ENCODE data around the gene JAM2. TPM values are rescaled to one million over a fixed set of nuclear protein-coding genes. Genes with fewer than 3 reads are reported as not detected.
A peak's percentile ranks its signal among the peaks of the same experiment; 100 is the strongest.

JAM2 gene
- total RNA-seq, 1 donor from 2014 or later, result 0.64 TPM

DNA sequence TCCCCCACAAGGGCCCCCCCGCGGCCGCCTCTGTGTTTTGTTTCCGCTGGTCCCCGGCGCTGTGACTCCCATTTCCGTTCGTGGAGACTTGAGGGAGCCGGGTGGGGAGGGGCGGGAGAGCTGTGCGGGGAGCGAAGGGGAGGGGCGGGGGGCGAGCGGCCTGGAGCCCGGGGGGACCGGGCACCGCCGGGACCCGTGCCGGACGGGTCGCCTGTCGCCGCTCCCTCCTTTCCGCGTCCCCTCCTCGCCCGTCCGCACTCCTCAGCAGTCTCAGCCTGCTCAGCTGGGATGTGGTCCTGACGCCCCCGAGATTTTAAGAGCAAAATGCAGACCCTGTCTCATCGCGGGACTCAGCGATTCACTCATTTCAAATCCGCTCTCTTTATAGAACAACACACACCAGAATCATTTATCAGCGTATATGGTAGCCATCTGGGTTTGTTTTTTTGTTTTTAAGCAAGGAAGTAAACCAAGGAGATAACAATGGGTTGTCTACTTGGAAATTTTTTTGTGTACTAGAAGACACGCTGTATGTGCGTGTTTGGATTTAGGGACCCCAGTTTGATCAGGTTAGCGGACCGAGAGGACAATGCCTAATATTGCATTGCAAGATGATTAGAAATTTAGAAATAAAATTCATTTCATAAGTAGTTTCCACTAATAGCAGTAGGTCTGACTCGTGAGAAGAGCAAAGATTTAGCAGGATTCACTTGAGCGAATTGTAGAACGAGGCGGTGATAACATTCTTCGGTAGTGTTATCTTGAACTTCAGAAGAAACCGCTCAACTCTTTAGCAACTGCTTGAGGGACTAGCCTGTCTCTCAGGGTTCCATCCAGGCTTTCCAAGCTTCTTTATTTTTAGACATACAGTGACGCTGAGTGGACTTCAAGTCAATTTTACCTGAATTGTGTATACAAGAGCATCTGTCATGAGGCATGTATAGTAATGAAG, 96.9 kb downstream of the JAM2 start:
- no peak for DNase-seq (ENCODE audit: low spot score)
- Mint-ChIP-seq H3K27me3 (ENCODE audit: low read depth) (no peaks in the 10 kb centered on the region), H3K4me1 (ENCODE audit: low read depth) (peaks cover 34% of the 10 kb centered on the region), H3K9me3 (no peaks in the 10 kb centered on the region), H3K4me3 (ENCODE audit: low read depth) (peak overlapping the region; percentile 99), H3K27ac (peak overlapping the region; percentile 100), H3K36me3 (ENCODE audit: low read depth) (peaks cover 33% of the 10 kb centered on the region)
- intact Hi-C loops (cut with micrococcal nuclease), result loop anchor here (1.0 to 10.0 kb wide), 7 partner anchors 14 to 1109 kb away; partner anchors contain the start of genes ADAMTS1, APP and MRPL39

DNA sequence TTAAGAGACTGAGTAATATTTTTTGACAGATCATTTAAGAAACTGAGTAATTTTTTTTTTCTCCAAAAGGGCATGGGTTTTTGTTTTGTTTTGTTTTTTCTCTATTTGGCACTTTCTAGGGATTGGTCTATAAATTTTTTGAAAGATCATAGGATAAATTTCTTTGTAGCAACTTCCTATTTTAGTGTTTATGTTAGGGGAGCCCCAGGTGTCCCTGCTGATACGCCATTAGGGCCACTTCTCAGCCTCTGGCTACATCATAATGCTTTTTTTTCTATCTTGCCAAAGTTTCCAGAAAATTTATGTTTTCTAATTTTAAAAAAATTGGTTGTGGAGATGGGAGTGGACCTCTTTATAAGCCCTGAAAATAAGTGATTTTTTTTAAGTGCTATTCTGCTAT, 98.4 kb downstream of the JAM2 start:
- no peak for DNase-seq (ENCODE audit: low spot score)
- intact Hi-C loops (cut with micrococcal nuclease), result loop anchor here (10.0 kb wide), 2 partner anchors 313 to 1107 kb away; partner anchors contain the start of gene ADAMTS1
- H3K36me3 Mint-ChIP-seq (ENCODE audit: low read depth), result peaks cover 33% of the 10 kb centered on the region
- no peaks in the 10 kb centered on the region for H3K27me3 Mint-ChIP-seq (ENCODE audit: low read depth)
- no peak overlapping the region for H3K4me3 Mint-ChIP-seq (ENCODE audit: low read depth)
- H3K9me3 Mint-ChIP-seq, result no peaks in the 10 kb centered on the region
- peaks cover 36% of the 10 kb centered on the region for H3K4me1 Mint-ChIP-seq (ENCODE audit: low read depth)
- no peak overlapping the region for H3K27ac Mint-ChIP-seq

DNA sequence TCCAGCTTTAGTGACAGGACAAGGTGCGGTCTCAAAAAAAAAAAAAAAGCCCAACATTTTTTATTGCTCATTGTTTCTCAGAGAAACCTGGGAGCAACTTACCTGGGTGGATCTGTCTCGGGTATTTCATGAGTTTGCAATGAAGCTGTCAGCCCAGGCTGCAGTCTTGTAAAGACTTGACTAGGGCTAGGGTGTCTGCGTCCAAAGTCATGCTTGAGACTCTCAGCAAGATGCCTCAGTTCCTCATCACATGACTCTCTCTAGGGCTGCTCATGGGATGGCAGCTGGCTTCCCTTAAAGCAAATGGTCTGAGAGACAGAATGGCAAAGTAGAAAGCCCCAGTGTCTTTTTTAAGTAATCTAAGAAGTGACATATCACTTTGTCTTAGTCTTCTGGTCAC, 103.8 kb downstream of the JAM2 start:
- Mint-ChIP-seq H3K27me3 (ENCODE audit: low read depth) (no peaks in the 10 kb centered on the region), H3K36me3 (ENCODE audit: low read depth) (peaks cover 30% of the 10 kb centered on the region), H3K27ac (no peak overlapping the region), H3K9me3 (no peaks in the 10 kb centered on the region), H3K4me1 (ENCODE audit: low read depth) (peaks cover 10% of the 10 kb centered on the region), H3K4me3 (ENCODE audit: low read depth) (no peak overlapping the region)
- no peak for DNase-seq (ENCODE audit: low spot score)
- intact Hi-C loops (cut with micrococcal nuclease), result no loop called here

DNA sequence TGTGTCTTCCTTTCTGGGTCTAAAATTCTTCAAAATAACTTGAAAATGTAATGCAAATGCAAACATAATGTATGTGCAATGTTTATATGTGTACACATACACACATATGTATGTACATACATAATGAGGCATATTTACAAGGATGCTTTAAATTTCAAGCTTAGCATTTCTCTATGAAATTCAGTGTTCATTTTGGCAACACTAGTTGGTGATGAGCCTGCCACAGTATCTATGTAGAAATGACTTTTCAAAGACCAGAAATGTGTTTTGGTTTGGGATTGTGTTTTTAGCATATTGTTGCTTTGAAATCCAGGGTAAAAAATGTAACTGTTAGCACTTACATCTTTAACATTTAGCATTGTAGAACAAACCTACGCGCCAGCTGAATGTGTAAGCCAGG, 105.8 kb downstream of the JAM2 start:
- H3K4me1 Mint-ChIP-seq (ENCODE audit: low read depth), result peaks cover 2% of the 10 kb centered on the region

DNA sequence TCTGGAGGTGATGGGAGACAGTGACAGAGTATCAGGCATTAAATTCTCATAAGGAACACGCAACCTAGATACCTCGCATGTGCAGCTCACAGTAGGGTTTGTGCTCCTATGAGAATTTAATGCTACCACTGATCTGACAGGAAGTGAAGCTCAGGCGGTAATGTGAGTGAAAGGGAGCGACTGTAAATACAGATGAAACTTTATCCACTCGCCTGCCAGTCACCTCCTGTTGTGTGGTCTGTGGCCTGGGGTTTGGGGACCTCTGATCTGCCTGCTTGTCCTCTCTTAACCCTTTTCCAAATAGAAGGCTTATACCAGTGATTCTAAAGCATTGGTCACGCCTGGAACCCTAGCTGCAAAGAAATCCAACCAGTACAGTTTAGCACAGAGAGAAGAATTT, 111.0 kb downstream of the JAM2 start:
- peaks cover 5% of the 10 kb centered on the region for H3K4me1 Mint-ChIP-seq (ENCODE audit: low read depth)
- intact Hi-C loops (cut with micrococcal nuclease), result loop anchor here (1.0 kb wide), 1 partner anchor 14 kb away; no protein-coding TSS in a partner anchor
- no peak for DNase-seq (ENCODE audit: low spot score)
- H3K27ac Mint-ChIP-seq, result no peak overlapping the region
- H3K4me3 Mint-ChIP-seq (ENCODE audit: low read depth), result no peak overlapping the region
- no peaks in the 10 kb centered on the region for H3K9me3 Mint-ChIP-seq
- H3K36me3 Mint-ChIP-seq (ENCODE audit: low read depth), result peaks cover 50% of the 10 kb centered on the region
- H3K27me3 Mint-ChIP-seq (ENCODE audit: low read depth), result no peaks in the 10 kb centered on the region

More for the DNA sequence above, 105.8 kb downstream of the JAM2 start:
- no peaks in the 10 kb centered on the region for H3K27me3 Mint-ChIP-seq (ENCODE audit: low read depth)
- H3K27ac Mint-ChIP-seq, result no peak overlapping the region
- H3K9me3 Mint-ChIP-seq, result no peaks in the 10 kb centered on the region
- H3K36me3 Mint-ChIP-seq (ENCODE audit: low read depth), result peaks cover 39% of the 10 kb centered on the region
- DNase-seq (ENCODE audit: low spot score), result no peak
- H3K4me3 Mint-ChIP-seq (ENCODE audit: low read depth), result no peak overlapping the region
- intact Hi-C loops (cut with micrococcal nuclease), result no loop called here

DNA sequence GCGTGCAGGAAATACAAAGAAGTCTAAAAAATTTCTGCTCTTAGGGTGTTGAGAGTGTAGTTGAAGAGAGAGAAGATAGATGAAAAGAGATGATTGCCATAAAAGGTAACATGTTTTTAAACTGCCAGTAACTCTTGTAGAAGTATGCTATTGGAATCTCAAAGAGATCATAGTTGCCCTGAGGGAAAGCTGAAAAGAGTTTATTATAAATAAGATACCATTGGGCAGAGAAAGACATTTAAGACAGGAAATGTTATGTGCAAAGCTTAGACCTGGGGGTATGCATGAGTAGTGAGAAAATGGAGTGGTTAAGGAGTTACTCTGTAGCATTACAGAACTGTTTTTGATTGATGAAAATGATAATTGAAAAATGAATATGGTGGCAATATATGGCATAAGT, 113.4 kb downstream of the JAM2 start:
- Mint-ChIP-seq H3K36me3 (ENCODE audit: low read depth) (peaks cover 63% of the 10 kb centered on the region), H3K9me3 (no peaks in the 10 kb centered on the region), H3K4me3 (ENCODE audit: low read depth) (no peak overlapping the region), H3K27ac (no peak overlapping the region), H3K27me3 (ENCODE audit: low read depth) (no peaks in the 10 kb centered on the region), H3K4me1 (ENCODE audit: low read depth) (peaks cover 19% of the 10 kb centered on the region)
- intact Hi-C loops (cut with micrococcal nuclease), result no loop called here
- no peak for DNase-seq (ENCODE audit: low spot score)

DNA sequence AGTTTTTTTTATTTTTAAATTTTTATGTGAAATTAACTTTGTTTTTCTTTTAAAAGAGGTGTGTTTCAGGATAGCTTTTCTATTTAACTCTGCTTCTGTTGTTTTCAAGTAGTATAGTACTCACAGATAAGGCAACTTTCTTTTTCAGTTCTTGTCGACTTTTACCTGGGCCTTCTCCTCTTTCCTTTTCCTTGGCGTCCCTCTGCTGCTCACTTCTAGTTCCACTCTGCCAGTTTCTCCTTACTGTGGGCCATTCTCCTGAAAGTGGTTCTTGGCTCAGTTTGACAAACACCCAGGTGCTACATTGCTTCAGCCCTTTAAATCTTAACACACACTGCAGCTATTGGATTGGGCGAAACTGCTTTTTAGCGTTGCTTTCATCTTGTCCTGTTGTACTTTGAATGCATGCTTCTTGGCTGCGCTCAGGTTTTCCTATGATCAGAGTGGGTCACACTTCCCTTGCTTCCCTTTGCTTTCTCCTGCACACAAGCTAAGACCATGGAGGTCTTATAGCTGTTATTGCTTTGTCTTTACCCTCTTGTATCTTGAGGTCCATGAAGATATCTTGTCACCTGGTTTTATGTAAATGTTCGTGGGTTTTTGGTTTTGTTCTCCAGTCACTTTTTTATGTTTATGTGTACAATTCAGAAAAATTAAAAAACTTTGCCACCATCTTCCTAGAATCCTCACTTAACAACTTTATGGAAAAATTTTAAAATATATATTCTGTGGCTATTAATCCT, 117.3 kb downstream of the JAM2 start:
- H3K4me1 Mint-ChIP-seq (ENCODE audit: low read depth), result peaks cover 26% of the 10 kb centered on the region
- peaks cover 74% of the 10 kb centered on the region for H3K36me3 Mint-ChIP-seq (ENCODE audit: low read depth)
- intact Hi-C loops (cut with micrococcal nuclease), result no loop called here
- no peak overlapping the region for H3K27ac Mint-ChIP-seq
- no peaks in the 10 kb centered on the region for H3K27me3 Mint-ChIP-seq (ENCODE audit: low read depth)
- no peak for DNase-seq (ENCODE audit: low spot score)
- H3K4me3 Mint-ChIP-seq (ENCODE audit: low read depth), result no peak overlapping the region
- H3K9me3 Mint-ChIP-seq, result no peaks in the 10 kb centered on the region

DNA sequence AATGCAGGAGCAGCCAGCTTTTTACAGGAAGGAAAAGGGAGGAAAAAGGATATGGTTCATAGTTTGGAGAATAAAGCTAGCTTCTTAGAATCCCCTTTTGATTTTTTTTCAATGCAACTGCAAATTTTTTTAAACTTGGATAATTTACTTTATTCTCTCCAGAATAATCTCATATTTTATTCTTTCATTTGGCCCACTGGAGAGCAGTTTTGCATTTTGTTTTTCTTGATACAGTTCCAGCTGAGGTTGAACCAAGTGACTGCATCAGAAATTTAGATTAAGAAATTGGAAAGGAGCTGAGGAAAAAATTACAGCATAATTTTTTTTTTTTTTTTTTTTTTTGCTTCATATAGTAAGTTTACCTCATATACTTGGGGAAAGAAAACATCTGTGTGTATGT, 118.5 kb downstream of the JAM2 start:
- Mint-ChIP-seq H3K4me3 (ENCODE audit: low read depth) (no peak overlapping the region), H3K27me3 (ENCODE audit: low read depth) (no peaks in the 10 kb centered on the region), H3K4me1 (ENCODE audit: low read depth) (peaks cover 26% of the 10 kb centered on the region), H3K27ac (no peak overlapping the region), H3K9me3 (no peaks in the 10 kb centered on the region), H3K36me3 (ENCODE audit: low read depth) (peaks cover 73% of the 10 kb centered on the region)
- no peak for DNase-seq (ENCODE audit: low spot score)
- intact Hi-C loops (cut with micrococcal nuclease), result no loop called here

DNA sequence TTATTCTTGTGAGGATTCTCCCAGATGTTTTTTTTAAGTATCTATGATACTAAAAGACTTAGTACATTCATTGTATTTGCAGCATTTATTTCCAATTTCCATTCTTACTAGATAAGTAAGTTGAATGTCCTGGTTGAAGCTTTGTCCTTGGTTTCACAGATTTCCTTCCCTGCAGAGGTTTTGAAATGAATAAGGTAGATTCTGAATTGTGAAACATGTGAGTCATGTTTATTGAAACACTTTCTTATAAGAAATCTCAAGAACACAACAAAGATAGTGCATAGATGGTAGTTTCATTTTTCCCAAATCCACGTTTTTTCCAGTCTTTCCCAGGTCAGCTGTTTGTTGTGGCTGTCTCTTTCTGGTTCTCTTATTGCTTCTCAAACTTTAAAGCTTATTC, 120.5 kb downstream of the JAM2 start:
- no peak for DNase-seq (ENCODE audit: low spot score)
- H3K9me3 Mint-ChIP-seq, result no peaks in the 10 kb centered on the region
- peaks cover 25% of the 10 kb centered on the region for H3K4me1 Mint-ChIP-seq (ENCODE audit: low read depth)
- intact Hi-C loops (cut with micrococcal nuclease), result no loop called here
- no peaks in the 10 kb centered on the region for H3K27me3 Mint-ChIP-seq (ENCODE audit: low read depth)
- H3K36me3 Mint-ChIP-seq (ENCODE audit: low read depth), result peaks cover 72% of the 10 kb centered on the region
- no peak overlapping the region for H3K4me3 Mint-ChIP-seq (ENCODE audit: low read depth)
- H3K27ac Mint-ChIP-seq, result no peak overlapping the region

DNA sequence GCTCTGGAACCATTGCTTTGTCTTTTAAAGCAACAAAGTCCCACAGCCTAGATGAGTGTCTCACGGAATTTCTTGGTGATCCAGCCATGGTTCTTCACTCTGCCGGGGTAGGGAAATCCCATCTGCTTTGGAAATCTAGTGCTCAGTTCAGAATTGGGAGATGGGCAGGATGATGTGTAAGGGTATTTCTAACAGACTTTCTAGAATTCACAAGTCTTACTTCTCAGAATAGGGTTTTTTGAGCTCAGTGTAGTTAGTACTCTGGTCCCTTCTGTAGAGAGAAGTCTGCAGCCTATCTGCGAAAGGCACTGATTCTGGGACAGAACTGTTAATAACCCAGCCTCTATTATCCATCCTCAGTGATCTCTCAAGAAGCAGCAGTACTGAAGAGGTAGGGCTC, 121.0 kb downstream of the JAM2 start:
- DNase-seq (ENCODE audit: low spot score), result no peak
- Mint-ChIP-seq H3K4me3 (ENCODE audit: low read depth) (no peak overlapping the region), H3K4me1 (ENCODE audit: low read depth) (peaks cover 25% of the 10 kb centered on the region), H3K36me3 (ENCODE audit: low read depth) (peaks cover 72% of the 10 kb centered on the region), H3K27me3 (ENCODE audit: low read depth) (no peaks in the 10 kb centered on the region), H3K9me3 (no peaks in the 10 kb centered on the region), H3K27ac (no peak overlapping the region)
- intact Hi-C loops (cut with micrococcal nuclease), result no loop called here

DNA sequence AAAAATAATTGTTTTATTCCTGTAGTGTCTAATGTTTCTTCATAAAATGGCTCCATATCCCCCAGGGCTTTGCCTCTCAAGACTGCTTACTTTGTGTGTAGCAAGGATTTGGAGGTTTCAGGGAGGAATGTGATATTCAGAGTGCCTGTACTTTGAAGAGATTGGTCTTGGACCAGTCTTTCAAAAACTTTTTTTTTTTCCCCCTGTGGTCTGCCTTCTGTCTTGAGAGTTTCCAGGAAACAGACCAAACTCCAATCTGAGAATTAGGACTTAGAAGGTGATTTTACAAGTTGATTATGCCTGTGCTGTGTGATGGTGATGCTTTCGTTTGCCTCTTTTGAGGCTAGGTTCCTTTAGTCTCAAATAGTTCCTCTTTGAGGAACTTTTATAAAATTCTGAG, 121.6 kb downstream of the JAM2 start:
- intact Hi-C loops (cut with micrococcal nuclease), result no loop called here
- Mint-ChIP-seq H3K27ac (no peak overlapping the region), H3K27me3 (ENCODE audit: low read depth) (no peaks in the 10 kb centered on the region), H3K36me3 (ENCODE audit: low read depth) (peaks cover 72% of the 10 kb centered on the region), H3K9me3 (no peaks in the 10 kb centered on the region), H3K4me3 (ENCODE audit: low read depth) (no peak overlapping the region), H3K4me1 (ENCODE audit: low read depth) (peaks cover 21% of the 10 kb centered on the region)
- no peak for DNase-seq (ENCODE audit: low spot score)

DNA sequence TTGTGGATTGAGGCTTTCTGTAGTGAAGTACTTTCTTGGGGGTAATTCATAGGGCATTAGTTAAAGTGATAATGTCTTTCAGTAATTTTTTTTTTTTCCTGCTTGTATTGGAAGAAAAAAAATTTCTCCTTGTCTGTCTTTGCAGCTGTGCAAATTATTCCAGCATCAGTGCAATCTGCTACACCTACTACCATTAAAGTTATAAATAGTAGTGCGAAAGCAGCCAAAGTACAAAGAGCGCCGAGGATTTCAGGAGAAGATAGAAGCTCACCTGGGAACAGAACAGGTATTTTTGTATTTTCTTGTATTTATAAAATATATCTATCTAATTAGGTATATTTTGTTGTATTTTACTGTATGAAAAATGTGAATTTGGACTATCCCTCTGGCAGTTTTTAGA, 125.0 kb downstream of the JAM2 start:
- no peak for DNase-seq (ENCODE audit: low spot score)
- intact Hi-C loops (cut with micrococcal nuclease), result no loop called here

More for the DNA sequence above, 125.0 kb downstream of the JAM2 start:
- Mint-ChIP-seq H3K9me3 (no peaks in the 10 kb centered on the region), H3K27ac (no peak overlapping the region), H3K4me1 (ENCODE audit: low read depth) (peaks cover 11% of the 10 kb centered on the region), H3K4me3 (ENCODE audit: low read depth) (no peak overlapping the region), H3K36me3 (ENCODE audit: low read depth) (peaks cover 59% of the 10 kb centered on the region), H3K27me3 (ENCODE audit: low read depth) (no peaks in the 10 kb centered on the region)

Measured in activated T-helper 2 cell treated with anti-CD3 and anti-CD28 coated beads, Interferon-gamma antibody, Interleukin-2, Interleukin-4, amounts not matched to agents 10 μg/mL and 5 μg/mL and 100 μg/mL, durations not matched to agents 14 hours and 24 hours and 36 hours (primary cell).